ENCODE results near the gene PHTF1.

- no peak for TF ChIP-seq CTCF (IDR thresholded peaks at IDR 0.05)
- TF ChIP-seq POLR2A (IDR thresholded peaks at IDR 0.05): no peak
Measured at GRCh38 chr1:113805256-113805531, 45.9 kb upstream of the PHTF1 start.
